ENCODE results near the gene AQP9.

AQP9 gene

GRCh38 chr15:58145606-58146005 lies 7.4 kb downstream of the AQP9 start:
- no peak for DNase-seq (ENCODE audit: low read depth, low spot score)
- TF ChIP-seq CTCF (IDR thresholded peaks at IDR 0.05; ENCODE audit: insufficient read depth, low read length, missing control alignments): no peak
- CTCF ChIA-PET: no interaction called here
- H3K4me3 ChIP-seq (ENCODE audit: low read depth, low read length): no peak overlapping the region
- POLR2A ChIA-PET: no interaction called here

GRCh38 chr15:58146211-58146610 lies 8.0 kb downstream of the AQP9 start:
- POLR2A ChIA-PET: no interaction called here
- TF ChIP-seq CTCF (IDR thresholded peaks at IDR 0.05; ENCODE audit: insufficient read depth, low read length, missing control alignments): no peak
- no peak for DNase-seq (ENCODE audit: low read depth, low spot score)
- CTCF ChIA-PET: no interaction called here
- no peak overlapping the region for H3K4me3 ChIP-seq (ENCODE audit: low read depth, low read length)

- CTCF ChIA-PET: no interaction called here
- no peak for DNase-seq (ENCODE audit: low read depth, low spot score)
Measured at GRCh38 chr15:58146749-58147148, 8.6 kb downstream of the AQP9 start.

GRCh38 chr15:58147171-58147611 lies 9.0 kb downstream of the AQP9 start:
- TF ChIP-seq CTCF (IDR thresholded peaks at IDR 0.05; ENCODE audit: insufficient read depth, low read length, missing control alignments): no peak
- no peak for DNase-seq (ENCODE audit: low read depth, low spot score)
- POLR2A ChIA-PET: no interaction called here
- no peak overlapping the region for H3K4me3 ChIP-seq (ENCODE audit: low read depth, low read length)
- CTCF ChIA-PET: no interaction called here

More at GRCh38 chr15:58146749-58147148, 8.6 kb downstream of the AQP9 start:
- H3K4me3 ChIP-seq (ENCODE audit: low read depth, low read length): no peak overlapping the region
- POLR2A ChIA-PET: no interaction called here
- TF ChIP-seq CTCF (IDR thresholded peaks at IDR 0.05; ENCODE audit: insufficient read depth, low read length, missing control alignments): no peak

- no peak for DNase-seq (ENCODE audit: low read depth, low spot score)
- no peak for TF ChIP-seq CTCF (IDR thresholded peaks at IDR 0.05; ENCODE audit: insufficient read depth, low read length, missing control alignments)
- ChIA-PET POLR2A (no interaction called here), CTCF (no interaction called here)
- no peak overlapping the region for H3K4me3 ChIP-seq (ENCODE audit: low read depth, low read length)
Measured at GRCh38 chr15:58148120-58148519, 9.9 kb downstream of the AQP9 start.

- POLR2A ChIA-PET: no interaction called here
- TF ChIP-seq CTCF (IDR thresholded peaks at IDR 0.05; ENCODE audit: insufficient read depth, low read length, missing control alignments): no peak
- CTCF ChIA-PET: no interaction called here
- H3K4me3 ChIP-seq (ENCODE audit: low read depth, low read length): no peak overlapping the region
- DNase-seq (ENCODE audit: low read depth, low spot score): no peak
Measured at GRCh38 chr15:58148633-58149445, 10.7 kb downstream of the AQP9 start.
